Caco-2 (cell line): ENCODE measurements around the gene MYB. TPM values are rescaled to one million over a fixed set of nuclear protein-coding genes. Genes with fewer than 3 reads are reported as not detected.

Experiments
- BruUV-seq: library from RNA; stranded (reverse); fragments of 400-500 nt; replicated peaks from 2 replicates; lab custom pipeline; 2021; lab: Mats Ljungman, UMichigan
- CTCF ChIA-PET: fragments of 300-600 bp; sonication (Branson Sonifier 250); formaldehyde crosslinking; loops from one replicate; lab custom pipeline; 2022; ENCODE audit warnings: antibody characterized with exemption; lab: Charles Lee
- POLR2A ChIA-PET: fragments of 300-600 bp; sonication (Branson Sonifier 250); formaldehyde crosslinking; loops from one replicate; lab custom pipeline; 2022; ENCODE audit warnings: antibody characterized with exemption; lab: Charles Lee
- DNase-seq, 2 experiments: peaks; one replicate each; pipeline versions ENCODE4 v3.0.0 to v3.0.0-alpha.2; 2020 to 2022
- H3K27me3 ChIP-seq: replicated peaks from 2 replicates; pipeline ENCODE4 v1.6.0; 2011; ENCODE audit warnings: low read length; ENCODE audit not compliant: control insufficient read depth, insufficient read depth
- H3K36me3 ChIP-seq: 2 replicates; pipeline ENCODE4 v1.5.1; 2011; ENCODE audit warnings: low read length; ENCODE audit not compliant: control insufficient read depth, insufficient read depth
- H3K4me1 ChIP-seq: fragments of 250-450 bp; sonication (Bioruptor Pico); 2 replicates; pipeline ENCODE4 v1.5.1; 2020; ENCODE audit warnings: mild to moderate bottlenecking
- H3K4me3 ChIP-seq: 2 replicates; pipeline ENCODE4 v1.5.1; 2011; ENCODE audit warnings: low read depth, mild to moderate bottlenecking, control low read depth, low read length
- H3K9me3 ChIP-seq: fragments of 250-450 bp; sonication (Bioruptor Pico); 2 replicates; pipeline ENCODE4 v1.5.1; 2020; ENCODE audit warnings: mild to moderate bottlenecking, moderate library complexity
- H3K27ac Mint-ChIP-seq: one replicate; pipeline ENCODE4 v1.8.0; 2022; ENCODE audit warnings: mixed read lengths; ENCODE audit not compliant: unreplicated experiment
- H3K27me3 Mint-ChIP-seq: one replicate; pipeline ENCODE4 v1.8.0; 2022; ENCODE audit warnings: mixed read lengths; ENCODE audit not compliant: insufficient read depth, unreplicated experiment
- H3K36me3 Mint-ChIP-seq: one replicate; pipeline ENCODE4 v1.8.0; 2022; ENCODE audit warnings: mild to moderate bottlenecking, mixed read lengths; ENCODE audit not compliant: insufficient read depth, unreplicated experiment
- H3K4me1 Mint-ChIP-seq: one replicate; pipeline ENCODE4 v1.8.0; 2022; ENCODE audit warnings: low read depth, mixed read lengths; ENCODE audit not compliant: unreplicated experiment
- H3K4me3 Mint-ChIP-seq: one replicate; pipeline ENCODE4 v1.8.0; 2022; ENCODE audit warnings: mild to moderate bottlenecking, moderate library complexity, mixed read lengths; ENCODE audit not compliant: unreplicated experiment
- H3K9me3 Mint-ChIP-seq: one replicate; pipeline ENCODE4 v1.8.0; 2022; ENCODE audit warnings: mixed read lengths; ENCODE audit not compliant: unreplicated experiment
- intact Hi-C: fragments of 100-400 bp; cut with micrococcal nuclease; formaldehyde crosslinking; loops from one replicate; pipeline ENCODE4 v1.10.0; 2022; ENCODE audit not compliant: unreplicated experiment
- total RNA-seq: library from RNA; stranded (reverse); gene quantifications from 2 replicates; pipeline ENCODE4 v1.2.3, GENCODE V29; 2022
- TF ChIP-seq, protein P1 (sequence below), 2 experiments: fragments of 200-600 bp in 1 of 2; IDR thresholded peaks; 1 replicate in 1 of 2; 2 replicates in 1 of 2; pipeline versions ENCODE4 v1.5.1 to v1.8.0; 2011 to 2022; ENCODE audit warnings: antibody characterized with exemption in 1 of 2, control low read depth in 1 of 2, inconsistent platforms in 1 of 2, low read depth in 1 of 2, low read length in 1 of 2, mild to moderate bottlenecking in 1 of 2, moderate library complexity in 1 of 2; ENCODE audit not compliant: insufficient read depth in 1 of 2, severe bottlenecking in 1 of 2, unreplicated experiment in 1 of 2

The MYB gene
- total RNA-seq, 1 experiment from 2014 or later: 2.7 TPM

DNA sequence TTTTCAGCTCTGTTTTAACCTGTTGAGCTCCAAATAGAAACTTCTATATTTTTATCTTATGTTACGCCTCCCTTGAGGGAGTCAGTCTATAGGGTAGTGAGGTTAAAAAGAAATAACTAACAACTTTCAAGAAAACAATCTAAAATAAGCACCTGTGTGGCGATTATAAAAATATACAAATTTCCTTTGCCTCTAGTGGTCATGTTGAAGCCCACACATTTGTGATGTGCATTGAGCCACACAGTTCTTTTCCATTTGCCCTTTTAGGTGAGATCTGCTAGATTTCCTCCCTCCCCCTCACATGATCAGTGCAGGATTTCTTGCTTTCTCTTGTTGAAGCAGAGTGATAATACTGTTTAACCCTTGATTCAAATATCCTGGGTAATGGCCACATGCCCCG, 84.2 kb downstream of the MYB start:
- no peak overlapping the region for H3K27ac Mint-ChIP-seq

GRCh38 chr6:135266675-135267074, 85.6 kb downstream of the MYB start:
- TF ChIP-seq, protein P1, sequence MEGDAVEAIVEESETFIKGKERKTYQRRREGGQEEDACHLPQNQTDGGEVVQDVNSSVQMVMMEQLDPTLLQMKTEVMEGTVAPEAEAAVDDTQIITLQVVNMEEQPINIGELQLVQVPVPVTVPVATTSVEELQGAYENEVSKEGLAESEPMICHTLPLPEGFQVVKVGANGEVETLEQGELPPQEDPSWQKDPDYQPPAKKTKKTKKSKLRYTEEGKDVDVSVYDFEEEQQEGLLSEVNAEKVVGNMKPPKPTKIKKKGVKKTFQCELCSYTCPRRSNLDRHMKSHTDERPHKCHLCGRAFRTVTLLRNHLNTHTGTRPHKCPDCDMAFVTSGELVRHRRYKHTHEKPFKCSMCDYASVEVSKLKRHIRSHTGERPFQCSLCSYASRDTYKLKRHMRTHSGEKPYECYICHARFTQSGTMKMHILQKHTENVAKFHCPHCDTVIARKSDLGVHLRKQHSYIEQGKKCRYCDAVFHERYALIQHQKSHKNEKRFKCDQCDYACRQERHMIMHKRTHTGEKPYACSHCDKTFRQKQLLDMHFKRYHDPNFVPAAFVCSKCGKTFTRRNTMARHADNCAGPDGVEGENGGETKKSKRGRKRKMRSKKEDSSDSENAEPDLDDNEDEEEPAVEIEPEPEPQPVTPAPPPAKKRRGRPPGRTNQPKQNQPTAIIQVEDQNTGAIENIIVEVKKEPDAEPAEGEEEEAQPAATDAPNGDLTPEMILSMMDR (IDR thresholded peaks at IDR 0.05; ENCODE audit: insufficient read depth in 1 of 2, low read depth in 1 of 2, low read length in 1 of 2, severe bottlenecking in 1 of 2, unreplicated experiment in 1 of 2): no peak
- H3K36me3 ChIP-seq: no peaks in the 10 kb centered on the region
- no peak for DNase-seq
- no TSS peak for BruUV-seq
- CTCF ChIA-PET: interaction anchor here (0.6 kb wide), 1 partner anchor 168 kb away, joined by 3 read pairs; no protein-coding TSS in a partner anchor
- Mint-ChIP-seq H3K27ac (peak overlapping the region; percentile 22), H3K4me3 (no peak overlapping the region), H3K9me3 (no peaks in the 10 kb centered on the region), H3K4me1 (peaks cover 25% of the 10 kb centered on the region), H3K36me3 (no peaks in the 10 kb centered on the region), H3K27me3 (no peaks in the 10 kb centered on the region)
- intact Hi-C loops: loop anchor here (5.0 kb wide), 2 partner anchors 84 to 156 kb away; partner anchors contain the start of gene MYB
- no peaks in the 10 kb centered on the region for H3K27me3 ChIP-seq
- POLR2A ChIA-PET: no interaction called here
- no peak overlapping the region for H3K4me3 ChIP-seq
- no peaks in the 10 kb centered on the region for H3K9me3 ChIP-seq
- H3K4me1 ChIP-seq: peaks cover 34% of the 10 kb centered on the region

More for the DNA sequence above, 84.2 kb downstream of the MYB start:
- POLR2A ChIA-PET: no interaction called here
- Histone ChIP-seq H3K36me3 (no peaks in the 10 kb centered on the region), H3K9me3 (no peaks in the 10 kb centered on the region), H3K4me3 (no peak overlapping the region), H3K27me3 (no peaks in the 10 kb centered on the region), H3K4me1 (peaks cover 21% of the 10 kb centered on the region)
- Mint-ChIP-seq H3K4me3 (no peak overlapping the region), H3K36me3 (no peaks in the 10 kb centered on the region), H3K27me3 (no peaks in the 10 kb centered on the region), H3K9me3 (no peaks in the 10 kb centered on the region), H3K4me1 (peaks cover 14% of the 10 kb centered on the region)
- intact Hi-C loops: loop anchor here (5.0 kb wide), 2 partner anchors 83 to 157 kb away; partner anchors contain the start of gene MYB
- no peak for DNase-seq
- CTCF ChIA-PET: interaction anchor here (0.6 to 1.0 kb wide), 2 partner anchors 14 to 82 kb away, joined by 3 to 6 read pairs; no protein-coding TSS in a partner anchor
- BruUV-seq: no TSS peak
- TF ChIP-seq, protein P1 (IDR thresholded peaks at IDR 0.05; ENCODE audit: insufficient read depth in 1 of 2, low read depth in 1 of 2, low read length in 1 of 2, severe bottlenecking in 1 of 2, unreplicated experiment in 1 of 2): no peak

DNA sequence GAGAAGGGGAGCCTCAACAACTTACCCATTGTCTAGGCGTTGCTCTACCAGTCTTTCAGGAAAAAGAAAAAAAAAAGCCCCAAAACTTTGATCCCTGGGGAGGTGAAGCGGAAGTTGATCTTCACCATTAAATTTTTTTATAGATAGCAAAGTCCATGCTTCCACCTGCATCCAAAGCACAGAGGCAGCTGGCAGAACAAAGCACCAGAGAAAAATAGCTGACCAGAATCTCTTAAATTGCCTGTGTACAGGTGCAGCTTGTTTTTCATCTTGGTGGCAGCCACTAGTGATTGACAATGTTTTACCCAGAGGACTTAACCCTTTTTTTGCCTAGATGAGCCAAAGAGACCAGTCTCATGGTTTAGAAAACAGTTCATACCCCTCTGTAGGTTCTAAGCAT, 86.0 kb downstream of the MYB start:
- peak; percentile 65 to 69 for DNase-seq
- TF ChIP-seq, protein P1 (IDR thresholded peaks at IDR 0.05; ENCODE audit: insufficient read depth in 1 of 2, low read depth in 1 of 2, low read length in 1 of 2, severe bottlenecking in 1 of 2, unreplicated experiment in 1 of 2): no peak
- H3K27me3 Mint-ChIP-seq: no peaks in the 10 kb centered on the region
- Histone ChIP-seq H3K4me1 (peaks cover 34% of the 10 kb centered on the region), H3K36me3 (no peaks in the 10 kb centered on the region), H3K4me3 (no peak overlapping the region), H3K9me3 (no peaks in the 10 kb centered on the region), H3K27me3 (no peaks in the 10 kb centered on the region)
- no peak overlapping the region for H3K4me3 Mint-ChIP-seq
- POLR2A ChIA-PET: no interaction called here
- peaks cover 26% of the 10 kb centered on the region for H3K4me1 Mint-ChIP-seq
- peak overlapping the region; percentile 22 for H3K27ac Mint-ChIP-seq
- BruUV-seq: no TSS peak
- intact Hi-C loops: loop anchor here (5.0 kb wide), 2 partner anchors 85 to 155 kb away; partner anchors contain the start of gene MYB
- no peaks in the 10 kb centered on the region for H3K36me3 Mint-ChIP-seq
- no peaks in the 10 kb centered on the region for H3K9me3 Mint-ChIP-seq
- CTCF ChIA-PET: interaction anchor here (0.6 kb wide), 1 partner anchor 168 kb away, joined by 3 read pairs; no protein-coding TSS in a partner anchor
